NCI-H2107 (cell line): Measurements from ENCODE around the gene ITPR2.
"Not testable (repeated sequence)": the region's sequence is repeated elsewhere in the genome, so short reads cannot be mapped to it uniquely, and the experiment has no call there.

Experiments
- DNase-seq: peaks from one replicate; lab custom pipeline; 2025; lab: John Stamatoyannopoulos, UW

Gene ITPR2

GRCh38 chr12:26848156-26848825 lies 15.3 kb upstream of the ITPR2 start:
- no peak for DNase-seq

GRCh38 chr12:26847431-26847830 lies 14.4 kb upstream of the ITPR2 start:
- DNase-seq, result no peak

DNA sequence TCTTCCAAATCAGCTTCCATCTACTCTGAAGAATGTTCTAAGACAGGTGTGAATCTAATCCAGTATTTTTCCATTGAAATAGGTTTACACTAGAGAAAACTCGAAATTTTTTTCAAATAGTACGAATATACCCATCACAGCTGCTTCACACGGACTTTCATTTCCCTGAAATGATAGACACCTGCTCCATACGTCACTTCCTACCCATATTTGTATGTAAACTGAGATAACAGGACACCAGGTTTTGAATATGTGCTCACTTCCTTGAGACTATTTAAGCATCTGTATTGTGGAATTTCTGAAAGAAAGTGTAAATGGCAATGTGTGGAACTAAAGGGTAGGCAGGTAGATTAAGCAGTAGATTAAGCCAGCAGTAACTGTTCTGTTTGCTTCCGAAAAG lies 13.4 kb upstream of the ITPR2 start:
- DNase-seq, result no peak

DNA sequence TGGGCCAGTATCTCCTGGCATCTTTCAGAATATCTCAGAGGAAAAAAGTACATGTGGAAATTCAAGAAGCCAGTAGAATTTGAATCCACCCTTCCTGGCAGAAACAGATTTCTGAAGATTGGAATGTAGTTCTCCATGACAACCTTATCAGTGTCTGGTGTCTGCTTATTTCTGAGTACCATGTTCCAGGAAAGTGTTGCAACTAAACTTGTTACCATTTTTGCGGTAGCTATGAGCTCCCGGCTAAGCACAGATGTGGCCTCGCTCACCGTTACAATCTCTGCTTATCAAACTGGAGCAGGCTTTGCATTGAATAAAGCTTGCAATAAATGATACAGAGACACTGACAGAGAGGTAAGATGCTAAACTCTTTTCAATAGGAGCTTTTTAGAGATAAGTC lies 13.0 kb upstream of the ITPR2 start:
- no peak for DNase-seq

DNA sequence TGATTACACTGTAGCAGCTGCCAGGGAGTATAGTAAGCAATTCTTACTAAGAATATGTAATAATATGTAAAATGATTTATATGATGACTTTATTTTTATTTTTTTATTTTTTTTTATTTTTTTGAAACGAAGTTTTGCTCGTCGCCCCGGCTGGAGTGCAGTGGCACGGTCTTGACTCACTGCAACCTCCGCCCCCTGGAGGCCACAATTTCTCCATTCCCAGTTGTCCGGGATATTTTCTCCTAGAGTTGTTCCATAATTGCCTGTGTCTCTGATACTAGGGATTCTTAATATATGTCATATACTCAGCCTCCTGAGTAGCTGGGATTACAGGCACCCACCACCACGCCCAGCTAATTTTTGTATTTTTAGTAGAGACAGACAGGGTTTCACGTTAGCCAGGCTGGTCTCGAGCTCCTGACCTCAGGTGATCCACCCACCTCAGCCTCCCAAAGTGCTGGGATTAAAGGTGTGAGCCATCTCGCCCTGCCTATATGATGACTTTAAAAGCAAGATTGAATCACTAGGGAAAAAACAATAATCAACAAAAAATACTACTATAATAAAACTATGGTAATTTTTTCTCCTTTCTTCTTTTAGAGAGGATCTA lies 12.2 kb upstream of the ITPR2 start:
- no peak for DNase-seq

DNA sequence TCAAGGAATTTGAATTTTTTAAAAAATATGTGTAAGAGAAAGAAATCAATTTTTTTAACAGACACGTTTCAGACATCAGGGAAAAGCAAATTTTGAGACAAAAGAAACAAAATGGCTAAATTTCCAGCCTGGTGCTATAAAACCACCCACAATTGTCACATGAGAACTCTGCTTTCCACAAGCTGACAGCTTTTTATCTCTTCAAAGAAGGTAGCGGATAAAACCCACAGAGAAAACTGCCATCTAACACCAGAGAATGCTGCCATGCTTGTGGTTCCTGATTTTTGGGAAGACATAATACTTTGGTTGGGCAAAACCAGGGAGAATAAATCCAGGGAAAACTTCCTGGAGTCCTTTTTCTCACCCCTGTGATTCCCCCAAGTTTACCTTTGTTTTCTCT lies 10.3 kb upstream of the ITPR2 start:
- DNase-seq, result no peak

DNA sequence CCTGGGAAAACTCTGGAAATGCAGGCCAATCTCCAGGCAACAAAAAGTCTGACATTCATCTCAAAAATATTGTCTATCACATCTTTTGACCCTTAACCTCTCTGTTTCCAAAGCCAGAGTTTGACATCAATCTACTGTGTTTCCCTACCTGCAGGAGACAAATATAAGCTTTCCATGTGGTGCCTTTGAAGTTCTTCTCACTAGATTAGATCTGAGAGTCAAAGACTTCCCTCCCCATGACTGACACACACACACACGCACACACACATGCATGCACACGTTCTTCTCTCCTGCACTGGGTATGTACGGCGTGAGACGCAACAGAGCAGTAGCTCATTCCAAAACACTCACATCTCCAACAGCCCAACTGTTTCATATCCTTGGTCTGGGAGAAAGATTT lies 8.1 kb upstream of the ITPR2 start:
- no peak for DNase-seq

DNA sequence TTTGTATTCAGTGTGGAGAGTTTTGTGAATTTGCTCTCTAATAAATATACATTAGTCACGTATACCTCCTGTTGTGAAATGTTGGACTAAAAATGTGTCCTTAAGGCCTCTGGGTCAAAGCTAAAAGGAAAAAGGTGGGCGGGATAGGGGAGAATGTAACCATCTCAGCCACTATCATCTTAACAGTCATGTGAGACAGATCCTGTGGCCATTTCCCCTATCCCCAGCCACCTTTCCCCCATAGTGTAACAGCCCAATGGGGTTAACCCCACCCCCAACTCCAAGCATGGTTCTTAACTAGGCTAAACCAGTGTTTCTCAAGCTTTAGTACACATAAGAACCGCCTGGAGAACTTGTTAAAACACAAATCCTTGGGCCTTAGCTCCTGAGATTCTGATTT lies 6.5 kb upstream of the ITPR2 start:
- no peak for DNase-seq

GRCh38 chr12:26838888-26839416 lies 6.0 kb upstream of the ITPR2 start:
- no peak for DNase-seq

DNA sequence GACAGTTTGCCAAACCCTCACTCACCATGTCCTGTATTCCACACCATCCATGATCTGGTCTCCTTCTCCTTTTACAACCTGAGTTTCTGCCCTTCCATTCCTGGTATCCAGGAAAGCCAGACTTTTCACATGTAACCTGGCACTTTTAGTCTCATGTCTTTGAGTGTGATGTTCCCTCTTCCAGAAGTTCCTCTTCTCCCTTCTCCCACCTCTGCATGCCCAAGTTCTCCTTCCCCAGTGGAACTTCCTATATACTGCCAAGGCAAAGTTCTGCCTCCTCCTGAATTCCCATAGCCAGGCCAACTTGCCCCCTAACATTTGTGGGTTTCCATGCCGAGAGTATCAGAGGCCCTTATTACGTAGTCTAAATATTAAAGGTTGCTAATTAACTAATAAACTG lies 3.2 kb upstream of the ITPR2 start:
- DNase-seq, result no peak

GRCh38 chr12:26834503-26835060 lies 1.6 kb upstream of the ITPR2 start:
- not testable (repeated sequence) for DNase-seq

DNA sequence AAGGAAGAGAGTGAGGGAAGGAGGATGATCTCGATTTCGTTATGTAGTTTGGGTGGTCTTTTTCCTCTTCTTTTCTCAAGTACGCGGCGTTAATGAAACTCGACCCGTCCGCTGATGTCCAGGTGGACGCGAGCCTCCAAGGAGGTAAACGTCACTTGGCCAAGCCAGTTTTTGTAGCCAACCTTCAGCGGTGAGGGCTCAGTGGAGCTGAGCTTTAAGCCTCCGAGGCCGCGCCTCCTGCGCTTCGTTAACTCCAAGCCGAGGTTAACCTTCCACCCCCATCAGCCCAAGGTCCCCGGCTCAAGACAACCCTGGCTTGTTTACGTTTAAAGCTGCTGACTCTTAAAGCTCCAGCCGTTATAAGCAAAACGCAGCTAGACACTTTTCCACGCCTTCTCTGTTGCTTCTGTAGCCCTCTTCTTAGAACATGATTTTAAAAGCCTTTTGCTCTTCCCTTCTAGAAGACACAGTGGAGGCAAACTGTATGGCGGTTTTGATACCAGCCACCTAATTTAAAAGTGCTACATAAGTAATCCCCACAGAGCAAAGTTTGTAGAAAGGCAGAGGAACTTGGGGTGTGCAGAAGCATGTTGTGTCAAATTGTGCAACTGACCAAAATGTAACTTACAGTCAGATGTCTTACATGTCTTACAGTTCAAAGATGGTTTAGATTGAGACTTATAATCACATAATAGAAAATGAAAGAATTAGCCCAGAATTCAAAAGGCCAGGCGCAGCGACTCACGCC lies 923 bp upstream of the ITPR2 start:
- DNase-seq, result no peak

DNA sequence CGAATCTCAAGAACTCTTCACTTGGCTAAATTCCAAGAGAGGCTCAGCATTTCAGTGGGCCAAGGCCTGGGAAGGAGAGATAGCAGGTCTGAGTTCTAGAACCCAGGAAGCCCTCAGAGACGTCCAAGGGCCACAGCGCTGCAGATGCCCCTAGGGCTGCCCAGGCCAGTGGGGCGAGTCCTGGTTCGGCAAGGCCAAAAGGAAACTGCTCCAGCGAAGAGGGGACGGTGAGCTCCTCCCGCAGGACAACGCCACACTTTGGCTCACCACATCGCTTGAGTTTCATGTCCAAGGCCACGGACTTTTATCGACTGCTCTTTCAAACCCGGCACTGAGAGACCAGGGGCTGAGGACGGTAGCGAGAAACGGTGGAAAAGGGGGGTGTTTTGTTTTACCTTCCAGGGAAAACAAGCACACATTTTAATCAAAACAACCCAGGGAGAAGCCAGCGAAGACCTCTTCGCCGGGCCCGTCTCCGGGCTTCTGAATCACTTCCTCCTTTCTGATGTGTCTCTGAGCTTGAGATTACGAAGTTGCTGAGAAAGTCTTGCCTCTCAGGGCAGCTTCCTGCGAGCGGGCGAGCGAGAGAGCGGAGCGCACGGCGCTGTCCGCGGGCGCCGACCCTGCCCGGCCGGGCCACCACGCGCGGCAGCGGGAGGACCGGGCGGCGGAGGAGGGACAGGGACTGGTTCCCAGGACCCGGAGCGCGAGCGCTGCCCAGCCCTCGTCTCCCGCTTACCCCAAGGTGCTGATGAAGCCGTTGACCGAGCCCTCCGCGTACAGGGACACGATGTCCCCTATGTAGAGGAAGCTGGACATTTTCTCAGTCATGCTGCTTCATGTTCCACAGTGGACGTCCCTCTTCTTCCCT lies 808 bp downstream of the ITPR2 start:
- DNase-seq, result no peak

DNA sequence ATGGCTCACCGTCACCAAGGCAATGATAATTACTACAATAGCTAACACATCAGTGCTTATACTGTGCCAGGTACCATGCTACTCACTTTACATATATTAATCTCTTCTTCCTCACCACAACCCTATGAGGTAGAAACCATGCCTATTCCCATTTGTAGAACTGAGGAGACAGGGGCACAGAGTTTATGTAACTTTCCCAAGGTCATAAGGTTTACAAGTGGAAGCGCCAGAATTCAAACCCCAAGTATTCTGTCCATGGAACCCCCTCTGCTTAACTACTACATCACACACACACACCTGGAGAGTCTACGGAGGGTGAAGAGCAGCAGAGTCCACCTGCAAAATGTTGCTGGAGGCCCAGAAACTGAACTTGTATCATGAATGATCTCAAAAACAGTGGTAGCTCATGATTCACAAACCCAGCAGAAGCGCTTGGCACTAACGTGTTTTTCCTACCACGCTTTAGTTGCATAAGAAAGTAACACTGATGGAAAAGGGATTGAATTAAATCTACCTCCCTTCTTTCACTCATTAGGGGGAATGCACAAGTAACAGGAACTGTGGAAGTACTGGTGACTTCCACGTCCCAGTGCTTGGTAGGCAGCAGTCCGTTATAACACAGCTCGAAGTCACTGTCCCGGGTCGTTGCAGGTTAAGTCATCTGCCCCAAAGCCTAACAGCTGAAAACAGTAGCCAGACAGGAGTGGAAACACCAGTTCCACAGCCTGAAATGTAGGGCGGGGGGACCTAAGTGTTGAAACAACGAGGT lies 2.0 kb downstream of the ITPR2 start:
- no peak for DNase-seq

DNA sequence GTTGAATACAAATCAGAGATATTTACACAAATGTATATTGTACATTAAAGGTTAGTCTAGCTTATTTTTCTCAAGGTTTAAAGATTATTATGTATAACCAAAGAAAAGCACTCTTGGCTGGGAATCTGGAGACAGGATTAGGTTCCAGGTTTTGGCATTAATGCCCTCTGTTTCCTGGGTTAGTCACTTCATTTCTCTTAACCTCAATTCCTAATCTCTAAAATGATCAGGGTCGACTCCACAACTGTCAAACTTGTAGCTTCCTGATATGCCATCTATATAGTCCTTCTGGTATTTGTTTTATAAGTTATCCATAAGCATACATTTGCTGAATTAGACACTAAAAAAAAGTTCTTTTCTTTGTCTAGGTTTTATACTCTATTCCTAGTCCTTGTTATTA lies 2.6 kb downstream of the ITPR2 start:
- no peak for DNase-seq

DNA sequence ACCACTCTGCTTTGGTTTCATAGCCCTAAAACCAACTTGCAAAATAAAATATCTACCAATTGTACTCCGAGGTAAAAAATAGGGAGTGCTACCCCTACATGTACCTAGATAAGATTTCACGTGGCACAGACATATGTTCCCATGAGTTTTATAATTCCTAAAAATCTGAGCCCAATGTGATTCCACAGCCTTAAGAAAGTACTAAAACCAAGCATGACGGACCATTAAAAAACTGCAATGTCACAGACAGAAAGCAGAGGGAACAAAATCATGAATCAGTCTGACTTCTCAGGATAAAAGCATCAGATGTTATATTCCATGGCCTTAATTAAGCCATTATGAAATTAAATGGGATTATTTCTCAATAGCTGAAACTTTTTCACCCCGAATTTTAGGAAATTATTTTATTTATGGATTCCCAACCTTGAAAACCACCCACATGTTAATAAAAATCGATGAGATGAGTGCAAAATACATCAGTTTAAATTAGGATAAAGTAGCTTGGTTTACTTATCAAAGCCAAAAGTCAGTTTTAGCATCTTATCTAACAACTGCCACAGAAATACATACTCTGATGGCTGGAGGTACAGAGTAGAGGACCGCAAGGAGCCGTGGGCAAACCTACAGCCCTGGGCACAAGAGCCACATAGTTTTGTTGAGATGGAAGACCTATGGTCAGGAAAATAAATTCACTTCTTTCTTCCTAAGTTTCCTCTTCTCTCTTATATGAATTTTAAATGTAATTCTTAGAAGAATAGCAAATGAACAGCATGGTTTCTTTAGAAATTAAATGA lies 4.5 kb downstream of the ITPR2 start:
- no peak for DNase-seq

DNA sequence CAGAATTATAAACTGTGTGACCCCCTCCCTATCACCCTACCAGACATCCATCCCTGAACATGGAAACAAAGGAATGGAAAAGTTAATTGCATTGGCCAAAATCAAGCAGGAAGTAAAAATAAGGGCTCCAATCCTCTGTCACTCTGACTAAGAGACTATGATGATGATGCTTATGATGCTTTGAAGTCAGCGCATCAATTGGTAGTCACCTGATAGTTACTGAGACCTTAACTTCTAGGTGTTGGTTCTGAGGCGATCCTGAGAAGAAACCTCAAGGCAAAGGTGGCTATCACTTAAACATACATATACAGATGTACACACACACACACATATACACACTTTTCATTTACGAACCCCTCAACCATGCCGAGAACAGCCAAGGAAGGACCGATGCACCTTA lies 6.6 kb downstream of the ITPR2 start:
- DNase-seq, result no peak

DNA sequence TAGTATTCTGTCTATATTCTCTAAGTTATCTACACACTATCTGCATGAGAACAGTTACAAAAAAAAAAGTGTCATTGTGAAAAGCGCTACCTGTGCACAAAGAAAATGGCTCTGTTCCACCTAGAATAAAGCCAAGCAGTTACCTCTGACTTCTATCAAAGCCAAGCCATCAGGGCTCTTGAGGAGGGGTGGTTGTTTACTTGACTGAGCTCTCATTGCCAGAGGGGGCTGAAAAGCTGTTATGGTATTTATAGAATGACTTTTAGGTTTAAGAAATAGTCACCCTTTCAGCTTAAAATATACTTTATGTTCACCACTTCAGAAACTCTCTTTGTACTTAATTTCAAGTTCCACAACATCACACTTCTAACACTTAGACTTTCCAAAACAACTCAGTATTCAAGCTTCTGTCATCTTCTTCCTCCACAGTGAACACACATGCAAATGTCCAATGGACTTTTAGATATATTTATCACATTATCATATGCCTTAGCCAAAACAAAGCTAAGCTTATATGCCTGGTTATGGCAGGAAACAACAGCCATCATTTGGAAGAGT lies 7.5 kb downstream of the ITPR2 start:
- DNase-seq, result no peak

DNA sequence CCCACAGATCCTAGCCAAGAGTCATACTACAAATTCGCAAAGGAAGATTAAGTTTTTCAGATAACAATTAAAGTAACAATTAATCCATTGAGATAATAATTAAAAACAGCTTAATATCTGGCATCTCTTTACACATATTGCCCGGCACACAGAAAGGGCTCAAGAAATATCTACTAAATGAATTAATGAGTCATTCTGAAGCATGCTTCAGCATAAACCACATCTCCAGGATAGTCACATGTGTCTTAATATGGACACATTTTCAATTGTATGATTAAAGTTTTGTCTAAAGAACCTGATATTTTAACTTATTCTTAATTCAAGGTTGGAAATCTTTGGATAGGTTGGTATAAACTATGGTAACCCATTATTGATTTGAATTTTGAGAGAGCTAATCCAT lies 9.6 kb downstream of the ITPR2 start:
- no peak for DNase-seq

- no peak for DNase-seq
These were observed 11.0 kb downstream of the ITPR2 start for GRCh38 chr12:26822026-26822425.
